Measurements from ENCODE around the gene EHMT2.

Gene EHMT2

GRCh38 chr6:31906122-31906521 lies 8.6 kb upstream of the EHMT2 start:
- FAIRE-seq (no peak), DNase-seq (ENCODE audit: insufficient read length, low spot score) (no peak)
- TF ChIP-seq POLR2A (IDR thresholded peaks at IDR 0.05; ENCODE audit: low read depth, low read length): no peak

DNA sequence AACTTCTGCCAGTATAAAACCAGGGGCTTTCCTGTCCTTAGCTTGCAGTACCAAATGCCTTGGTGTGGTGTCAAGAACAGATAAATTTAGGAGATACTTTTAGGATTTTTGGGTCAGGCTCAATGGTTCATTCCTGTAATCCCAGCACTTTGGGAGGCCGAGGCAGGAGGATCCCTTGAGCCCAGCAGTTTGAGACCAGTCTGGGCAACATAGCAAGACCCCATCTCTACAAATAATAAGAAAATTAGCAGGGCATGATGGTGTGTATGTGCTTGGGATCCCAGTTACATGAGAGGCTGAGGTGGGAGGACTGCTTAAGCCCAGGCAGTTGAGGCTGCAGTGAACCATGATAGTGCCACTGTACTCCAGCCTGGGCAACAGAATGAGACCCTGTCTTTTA lies 7.5 kb upstream of the EHMT2 start:
- no peak for FAIRE-seq
- no peak for DNase-seq (ENCODE audit: insufficient read length, low spot score)
- TF ChIP-seq POLR2A (IDR thresholded peaks at IDR 0.05; ENCODE audit: low read depth, low read length): no peak

- DNase-seq (ENCODE audit: insufficient read length, low spot score) (no peak), FAIRE-seq (no peak)
- TF ChIP-seq POLR2A (IDR thresholded peaks at IDR 0.05; ENCODE audit: low read depth, low read length): no peak
Observed at GRCh38 chr6:31903957-31904356, 6.5 kb upstream of the EHMT2 start.

DNA sequence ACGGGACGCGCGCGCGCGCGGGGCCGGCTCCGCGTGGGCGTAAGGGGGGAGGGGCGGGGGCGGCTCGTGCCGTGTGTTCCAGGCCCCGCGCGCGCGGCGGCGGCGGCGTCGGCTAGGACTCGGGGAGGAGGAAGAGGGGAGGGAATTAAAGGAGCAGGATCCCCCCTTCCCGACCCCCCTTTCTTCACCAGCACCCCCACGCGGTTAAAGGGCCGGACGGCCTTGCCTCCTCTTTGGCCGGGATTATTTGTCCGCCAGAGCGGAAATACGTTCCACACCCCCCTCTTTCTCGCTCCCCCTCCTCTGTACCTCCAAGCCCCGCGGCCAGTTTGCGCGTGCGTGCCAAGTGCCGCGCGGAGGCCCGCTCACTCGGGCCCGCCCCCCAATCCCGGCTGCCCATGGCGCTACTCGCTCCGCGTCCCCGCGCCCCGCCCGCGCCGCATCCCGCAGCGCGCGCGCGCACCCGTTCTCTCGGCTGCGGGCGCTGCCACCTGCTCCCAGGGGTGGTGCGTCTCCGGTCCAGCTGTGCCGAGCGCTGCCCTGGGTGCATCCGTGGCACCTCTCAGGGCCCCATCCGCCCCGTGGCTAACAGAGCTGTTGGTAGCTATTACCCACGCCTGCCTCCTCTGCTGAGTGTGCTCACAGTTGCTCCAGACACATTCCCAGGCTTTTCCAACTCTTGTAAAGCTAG lies 4.6 kb upstream of the EHMT2 start, which contains the start of gene ZBTB12:
Gene ZBTB12 (minus strand): TSS at position 134 of the 691 bp plus-strand sequence. CDS start 781 bp downstream, outside the sequence.
- DNase-seq (ENCODE audit: insufficient read length, low spot score) (peak; percentile 86), FAIRE-seq (peak; percentile 30)
- TF ChIP-seq POLR2A (IDR thresholded peaks at IDR 0.05; ENCODE audit: low read depth, low read length): peak; percentile 34; the same call in 1 of the 2 replicates

DNA sequence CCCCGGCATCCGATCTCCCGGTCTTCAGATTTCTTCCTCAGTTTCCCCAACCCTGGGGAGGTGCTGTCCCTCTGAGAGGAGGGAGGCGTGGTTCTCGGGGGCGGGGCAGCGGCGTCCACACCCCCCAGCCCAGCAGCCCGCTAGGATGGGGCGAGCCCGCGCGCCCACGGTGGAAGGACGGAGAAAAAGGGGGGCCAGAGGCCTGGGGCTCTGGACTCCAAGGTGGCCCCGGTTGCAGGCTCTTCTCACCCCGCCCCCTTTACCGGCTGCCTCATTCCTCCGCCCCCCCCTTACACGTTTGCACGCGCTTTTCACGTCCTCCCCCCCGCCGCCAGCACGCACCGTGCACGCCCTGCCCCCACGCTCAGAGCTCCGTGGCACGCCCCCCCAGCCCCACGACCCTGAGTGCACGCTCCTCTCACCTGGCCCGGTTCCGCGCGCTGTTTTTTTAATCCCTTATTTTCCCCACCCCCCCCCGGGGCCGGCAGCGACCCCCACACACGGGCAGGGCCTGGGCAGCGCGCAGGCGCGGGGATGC lies 4.0 kb upstream of the EHMT2 start:
- FAIRE-seq (no peak), DNase-seq (ENCODE audit: insufficient read length, low spot score) (peak; percentile 55)
- 0 out of 2 replicates have a peak, but pooled peaks have one; percentile 16 for TF ChIP-seq POLR2A (IDR thresholded peaks at IDR 0.05; ENCODE audit: low read depth, low read length)

- TF ChIP-seq POLR2A (IDR thresholded peaks at IDR 0.05; ENCODE audit: low read depth, low read length): no peak
- FAIRE-seq: no peak
- no peak for DNase-seq (ENCODE audit: insufficient read length, low spot score)
Observed at GRCh38 chr6:31900917-31901414, 3.5 kb upstream of the EHMT2 start.

DNA sequence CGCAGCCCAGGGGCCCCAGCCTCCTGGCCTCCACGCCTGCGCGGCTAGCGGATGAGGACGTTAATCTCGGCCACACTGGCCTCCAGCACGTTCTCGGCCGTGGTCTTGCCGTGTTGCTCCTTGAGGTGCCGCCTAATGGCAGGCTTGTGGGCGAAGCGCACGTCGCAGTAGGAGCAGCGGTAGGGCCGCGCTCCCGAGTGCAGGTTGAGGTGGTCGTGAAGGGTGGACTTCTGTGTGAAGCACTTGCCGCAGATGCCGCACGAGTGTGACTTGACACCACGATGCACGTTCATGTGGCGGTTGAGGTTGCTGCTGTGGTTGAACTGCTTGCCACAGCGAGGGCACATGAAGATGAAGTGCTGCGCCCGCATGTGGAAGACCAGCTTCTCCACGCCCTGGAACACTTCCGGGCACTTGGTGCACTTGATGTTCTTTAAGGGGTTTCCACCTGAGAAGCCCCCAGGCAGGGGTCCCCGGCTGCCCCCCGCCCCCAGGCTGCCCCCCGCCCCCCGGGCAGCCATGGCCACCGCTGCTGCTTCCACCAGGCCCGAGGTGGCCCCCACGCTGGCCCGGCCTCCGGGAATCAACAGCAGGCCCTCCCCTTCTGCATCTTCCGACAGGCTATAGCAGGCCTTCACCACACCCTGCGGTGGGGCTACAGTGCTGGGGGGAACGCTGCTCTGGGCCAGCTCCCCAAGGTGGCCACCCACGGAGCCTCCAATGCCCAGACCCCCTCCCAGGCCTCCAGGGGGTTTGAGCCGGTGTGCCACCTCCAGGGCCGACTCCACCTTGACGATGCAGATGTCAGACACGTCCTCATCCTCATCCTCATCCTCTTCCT lies 2.6 kb upstream of the EHMT2 start:
- FAIRE-seq (no peak), DNase-seq (ENCODE audit: insufficient read length, low spot score) (no peak)
- TF ChIP-seq POLR2A (IDR thresholded peaks at IDR 0.05; ENCODE audit: low read depth, low read length): no peak

DNA sequence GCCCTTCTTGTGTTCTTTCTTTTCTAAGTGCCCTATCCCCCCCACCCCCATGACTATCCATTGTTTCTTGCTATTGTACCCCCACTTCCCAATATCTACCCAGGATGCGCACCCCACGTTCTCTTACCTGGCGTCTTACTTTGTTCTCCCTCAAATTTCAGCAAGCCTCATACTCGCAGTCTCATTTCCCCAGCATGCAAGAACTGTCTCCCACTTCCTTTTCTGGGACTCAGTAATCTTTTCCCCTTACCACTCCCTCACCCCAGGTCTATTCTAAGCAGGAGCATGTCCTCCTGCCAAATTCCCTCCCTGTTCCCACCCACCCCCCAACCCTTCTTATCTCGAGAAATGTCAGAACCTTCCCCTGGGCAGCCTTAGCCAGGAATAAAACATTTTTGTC lies 1.7 kb upstream of the EHMT2 start:
- no peak for TF ChIP-seq POLR2A (IDR thresholded peaks at IDR 0.05; ENCODE audit: low read depth, low read length)
- no peak for FAIRE-seq
- no peak for DNase-seq (ENCODE audit: insufficient read length, low spot score)

- DNase-seq (ENCODE audit: insufficient read length, low spot score) (peak; percentile 50), FAIRE-seq (no peak)
- TF ChIP-seq POLR2A (IDR thresholded peaks at IDR 0.05; ENCODE audit: low read depth, low read length): no peak
Observed at GRCh38 chr6:31898383-31899011, 999 bp upstream of the EHMT2 start.

GRCh38 chr6:31896856-31897611 lies 464 bp downstream of the EHMT2 start:
- no peak for FAIRE-seq
- TF ChIP-seq POLR2A (IDR thresholded peaks at IDR 0.05; ENCODE audit: low read depth, low read length): no peak
- DNase-seq (ENCODE audit: insufficient read length, low spot score): no peak

GRCh38 chr6:31896493-31896855 lies 1.0 kb downstream of the EHMT2 start:
- no peak for DNase-seq (ENCODE audit: insufficient read length, low spot score)
- FAIRE-seq: no peak
- no peak for TF ChIP-seq POLR2A (IDR thresholded peaks at IDR 0.05; ENCODE audit: low read depth, low read length)

DNA sequence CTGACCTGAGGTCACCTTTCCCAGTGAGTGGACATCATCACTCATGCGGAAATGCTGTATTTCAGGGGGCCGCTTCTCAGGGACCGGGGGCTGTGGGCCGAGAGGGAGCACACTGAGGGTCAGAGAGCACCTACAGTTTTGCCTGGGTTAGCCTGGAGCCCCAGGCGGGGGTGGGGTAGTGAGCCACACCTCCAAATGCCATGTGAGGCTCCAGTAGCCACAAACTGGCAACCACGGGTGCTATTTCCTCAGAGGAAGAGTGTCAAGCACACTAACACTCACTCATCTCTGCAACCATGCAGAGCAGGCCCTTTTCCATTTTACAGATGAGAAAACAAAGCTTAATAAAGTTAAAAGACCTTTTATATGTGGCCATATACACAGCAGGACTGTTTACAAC lies 4.7 kb downstream of the EHMT2 start:
- FAIRE-seq: no peak
- no peak for TF ChIP-seq POLR2A (IDR thresholded peaks at IDR 0.05; ENCODE audit: low read depth, low read length)

GRCh38 chr6:31889331-31889972 lies 8.0 kb downstream of the EHMT2 start:
- no peak for FAIRE-seq
- no peak for TF ChIP-seq POLR2A (IDR thresholded peaks at IDR 0.05; ENCODE audit: low read depth, low read length)
- DNase-seq (ENCODE audit: insufficient read length, low spot score): no peak

More for the DNA sequence above, 4.7 kb downstream of the EHMT2 start:
- no peak for DNase-seq (ENCODE audit: insufficient read length, low spot score)
